Smooth muscle cell (in vitro differentiated cells): ENCODE data around the gene SPINDOC. TPM values are rescaled to one million over a fixed set of nuclear protein-coding genes. Genes with fewer than 3 reads are reported as not detected.

Source experiments
- DNase-seq: peaks from one replicate; lab custom pipeline; 2025; ENCODE audit not compliant: unreplicated experiment; lab: John Stamatoyannopoulos, UW
- H2AFZ ChIP-seq: fragments of 200-600 bp; sonication (generic); 2 replicates; pipeline ENCODE4 v1.6.0; 2016; ENCODE audit warnings: antibody characterized with exemption, low read depth, mild to moderate bottlenecking
- H3F3A ChIP-seq: fragments of 200-600 bp; sonication (generic); 2 replicates; pipeline ENCODE4 v1.6.0; 2017; ENCODE audit warnings: antibody characterized with exemption, low read depth
- H3K27ac ChIP-seq: fragments of 200-600 bp; sonication (generic); 2 replicates; pipeline ENCODE4 v1.5.1; 2016; ENCODE audit warnings: low read depth, mild to moderate bottlenecking
- H3K27me3 ChIP-seq: fragments of 200-600 bp; sonication (generic); 2 replicates; pipeline ENCODE4 v1.6.1; 2016; ENCODE audit warnings: low read depth, mild to moderate bottlenecking
- H3K36me3 ChIP-seq: fragments of 200-600 bp; sonication (generic); 2 replicates; pipeline ENCODE4 v1.5.1; 2016; ENCODE audit warnings: low read depth
- H3K4me1 ChIP-seq: fragments of 200-600 bp; sonication (generic); 2 replicates; pipeline ENCODE4 v1.5.1; 2016; ENCODE audit warnings: low read depth
- H3K4me2 ChIP-seq: fragments of 200-600 bp; sonication (generic); 2 replicates; pipeline ENCODE4 v1.6.0; 2016; ENCODE audit warnings: mild to moderate bottlenecking
- H3K4me3 ChIP-seq: fragments of 200-600 bp; sonication (generic); 2 replicates; pipeline ENCODE4 v1.5.1; 2016; ENCODE audit warnings: mild to moderate bottlenecking
- H3K79me2 ChIP-seq: fragments of 200-600 bp; sonication (generic); 2 replicates; pipeline ENCODE4 v1.6.0; 2016; ENCODE audit warnings: low read depth, mild to moderate bottlenecking
- H3K9ac ChIP-seq: fragments of 200-600 bp; sonication (generic); 2 replicates; pipeline ENCODE4 v1.6.0; 2016; ENCODE audit warnings: low read depth
- H3K9me3 ChIP-seq: fragments of 200-600 bp; sonication (generic); replicated peaks from 2 replicates; pipeline ENCODE4 v1.5.1; 2016; ENCODE audit warnings: low read depth
- H4K20me1 ChIP-seq: fragments of 200-600 bp; sonication (generic); 2 replicates; pipeline ENCODE4 v1.6.0; 2016; ENCODE audit warnings: low read depth
- WGBS: methylation state at CpG from one replicate; pipeline ENCODE4 v1.1.7; 2016; ENCODE audit warnings: low lambda C conversion rate; 5-methylcytosine and 5-hydroxymethylcytosine counted together
- polyA plus RNA-seq: library from polyadenylated mRNA; unstranded; fragments of >200 nt; fragmentation: Nextera tagmentation; extraction: Ambion mirVana; gene quantifications from 2 replicates; pipeline ENCODE4 v1.2.1, GENCODE V29; 2016
- total RNA-seq: library from RNA; depleted of rRNA; stranded (reverse); fragments of >200 nt; gene quantifications from 2 replicates; pipeline ENCODE4 v1.2.3, GENCODE V29; 2014
- TF ChIP-seq, protein P1 (sequence below): fragments of 200-600 bp; sonication (generic); IDR thresholded peaks from 2 replicates; pipeline ENCODE4 v1.5.1; 2017; ENCODE audit warnings: borderline replicate concordance, mild to moderate bottlenecking, antibody characterized with exemption; ENCODE audit not compliant: insufficient read depth, poor library complexity, severe bottlenecking

SPINDOC gene
- total and polyA plus RNA-seq, 2 experiments from 2014 or later: 13.6 to 13.7 TPM

DNA sequence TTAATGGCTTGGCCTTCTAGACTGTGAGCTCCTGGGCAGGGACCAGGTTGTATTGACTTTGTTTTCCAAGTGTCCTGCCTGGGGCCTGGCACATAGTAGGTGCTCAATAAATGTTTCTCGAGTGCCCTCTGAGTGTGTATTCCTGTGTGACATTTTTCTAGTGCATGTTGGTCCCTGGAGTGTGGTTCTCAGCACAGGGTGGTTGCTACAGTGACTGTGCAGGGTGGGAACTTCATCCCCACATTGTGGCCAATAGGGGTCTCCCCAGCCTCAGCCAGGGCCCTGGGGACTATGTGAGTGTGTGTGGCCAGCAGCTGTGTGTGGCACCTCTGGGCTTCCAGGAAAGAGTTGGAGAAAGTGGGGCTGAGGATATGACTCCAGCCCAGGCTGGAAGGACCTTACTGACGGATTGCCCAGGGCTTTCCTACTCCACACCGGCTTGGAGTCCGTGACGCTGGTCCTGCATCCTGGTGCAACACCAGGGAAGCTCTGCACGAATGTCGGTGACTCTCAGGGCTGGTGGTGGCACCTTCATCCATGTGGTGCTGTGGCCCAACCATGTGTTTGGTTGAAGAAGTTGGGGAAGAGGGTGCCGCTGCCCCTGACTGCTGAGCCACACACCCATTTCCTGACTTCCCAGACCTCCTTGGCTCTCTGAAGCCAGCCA, 16.7 kb downstream of the SPINDOC start:
- WGBS: 85% methylated on average over 8 of the region's 8 CpGs

DNA sequence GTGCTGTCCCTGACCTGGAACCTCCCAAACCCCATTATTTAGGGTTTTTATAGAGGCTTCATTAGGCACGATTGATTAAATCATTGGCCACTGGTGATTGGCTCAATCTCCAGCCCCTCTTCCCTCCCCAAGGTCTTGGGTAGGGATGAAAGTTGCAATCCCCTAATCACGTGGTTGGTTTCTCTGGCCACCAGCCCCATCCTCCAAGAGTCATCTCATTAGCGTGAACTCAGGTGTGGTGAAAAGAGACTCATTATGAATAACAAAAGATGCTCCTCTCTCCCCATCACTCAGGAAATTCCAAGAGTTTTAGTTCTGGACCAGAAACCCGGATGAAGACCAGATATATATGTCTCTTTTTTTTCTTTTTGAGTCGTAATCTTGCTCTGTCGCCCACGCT, 18.1 kb downstream of the SPINDOC start:
- Histone ChIP-seq H3K27me3 (no peaks in the 10 kb centered on the region), H3K4me3 (no peak overlapping the region), H3F3A (peaks cover 4% of the 10 kb centered on the region), H3K79me2 (no peaks in the 10 kb centered on the region), H3K36me3 (no peaks in the 10 kb centered on the region), H3K4me2 (no peak overlapping the region), H3K9ac (no peak overlapping the region), H3K4me1 (no peaks in the 10 kb centered on the region), H3K9me3 (no peaks in the 10 kb centered on the region), H3K27ac (no peak overlapping the region), H2AFZ (no peak overlapping the region), H4K20me1 (no peaks in the 10 kb centered on the region)
- TF ChIP-seq, protein P1, sequence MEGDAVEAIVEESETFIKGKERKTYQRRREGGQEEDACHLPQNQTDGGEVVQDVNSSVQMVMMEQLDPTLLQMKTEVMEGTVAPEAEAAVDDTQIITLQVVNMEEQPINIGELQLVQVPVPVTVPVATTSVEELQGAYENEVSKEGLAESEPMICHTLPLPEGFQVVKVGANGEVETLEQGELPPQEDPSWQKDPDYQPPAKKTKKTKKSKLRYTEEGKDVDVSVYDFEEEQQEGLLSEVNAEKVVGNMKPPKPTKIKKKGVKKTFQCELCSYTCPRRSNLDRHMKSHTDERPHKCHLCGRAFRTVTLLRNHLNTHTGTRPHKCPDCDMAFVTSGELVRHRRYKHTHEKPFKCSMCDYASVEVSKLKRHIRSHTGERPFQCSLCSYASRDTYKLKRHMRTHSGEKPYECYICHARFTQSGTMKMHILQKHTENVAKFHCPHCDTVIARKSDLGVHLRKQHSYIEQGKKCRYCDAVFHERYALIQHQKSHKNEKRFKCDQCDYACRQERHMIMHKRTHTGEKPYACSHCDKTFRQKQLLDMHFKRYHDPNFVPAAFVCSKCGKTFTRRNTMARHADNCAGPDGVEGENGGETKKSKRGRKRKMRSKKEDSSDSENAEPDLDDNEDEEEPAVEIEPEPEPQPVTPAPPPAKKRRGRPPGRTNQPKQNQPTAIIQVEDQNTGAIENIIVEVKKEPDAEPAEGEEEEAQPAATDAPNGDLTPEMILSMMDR: no peak
- no peak for DNase-seq
- WGBS: 48% methylated on average over 7 of the region's 7 CpGs

More for the DNA sequence above, 16.7 kb downstream of the SPINDOC start:
- Histone ChIP-seq H3K4me1 (no peaks in the 10 kb centered on the region), H3K9me3 (no peaks in the 10 kb centered on the region), H3K4me2 (no peak overlapping the region), H3K27ac (no peak overlapping the region), H4K20me1 (peaks cover 8% of the 10 kb centered on the region), H3K79me2 (no peaks in the 10 kb centered on the region), H3F3A (peaks cover 4% of the 10 kb centered on the region), H3K4me3 (no peak overlapping the region), H3K36me3 (no peaks in the 10 kb centered on the region), H3K9ac (no peak overlapping the region), H3K27me3 (no peaks in the 10 kb centered on the region), H2AFZ (no peak overlapping the region)
- DNase-seq: no peak
- TF ChIP-seq, protein P1: peak; percentile 24

DNA sequence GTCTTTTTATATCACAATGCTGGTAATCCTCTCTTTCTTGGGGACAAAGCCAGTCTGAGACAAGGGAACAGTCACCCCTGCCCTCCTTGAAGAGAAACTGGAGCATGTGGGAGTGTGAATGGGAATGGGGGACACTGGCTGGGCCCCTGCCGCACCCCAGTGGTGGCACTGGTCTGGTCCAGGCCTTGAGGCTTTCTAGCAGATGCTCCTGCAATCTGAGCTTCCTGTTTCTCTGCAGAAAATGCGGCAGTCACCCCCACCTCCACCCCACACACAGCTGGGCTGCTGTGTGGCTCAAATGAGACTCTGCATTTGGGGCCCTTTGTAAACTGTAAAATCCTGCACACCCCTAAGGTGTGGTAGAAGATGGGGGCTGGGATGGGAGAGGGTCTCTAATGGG, 19.1 kb downstream of the SPINDOC start:
- no peak for DNase-seq
- no peaks in the 10 kb centered on the region for H3K9me3 ChIP-seq
- H4K20me1 ChIP-seq: no peaks in the 10 kb centered on the region
- H3K79me2 ChIP-seq: no peaks in the 10 kb centered on the region
- H3K9ac ChIP-seq: no peak overlapping the region
- TF ChIP-seq, protein P1: no peak
- H3K4me1 ChIP-seq: no peaks in the 10 kb centered on the region
- H3K27me3 ChIP-seq: no peaks in the 10 kb centered on the region
- 85% methylated on average over 2 of the region's 2 CpGs for WGBS
- no peak overlapping the region for H2AFZ ChIP-seq
- H3K27ac ChIP-seq: no peak overlapping the region
- no peak overlapping the region for H3K4me2 ChIP-seq
- H3K4me3 ChIP-seq: no peak overlapping the region
- no peaks in the 10 kb centered on the region for H3K36me3 ChIP-seq
- peaks cover 4% of the 10 kb centered on the region for H3F3A ChIP-seq

DNA sequence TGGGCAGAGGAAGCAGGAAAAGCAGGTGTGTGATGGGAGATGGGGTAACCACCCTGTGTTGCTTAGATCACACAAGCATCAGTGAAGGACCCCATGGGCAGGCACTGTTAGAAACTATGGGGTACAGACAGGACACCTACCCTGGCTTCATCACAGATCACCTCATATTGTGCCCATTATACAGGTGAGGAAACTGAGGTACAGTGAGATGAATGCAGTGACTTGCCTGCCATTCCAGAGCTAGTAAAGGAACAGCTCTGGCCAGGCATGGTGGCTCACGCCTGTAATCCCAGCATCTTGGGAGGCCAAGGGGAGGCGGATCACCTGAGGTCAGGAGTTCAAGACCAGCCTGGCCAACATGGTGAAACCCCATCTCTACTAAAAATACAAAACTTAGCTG, 19.8 kb downstream of the SPINDOC start:
- no peak overlapping the region for H3K4me3 ChIP-seq
- no peak overlapping the region for H3K27ac ChIP-seq
- no peaks in the 10 kb centered on the region for H3K4me1 ChIP-seq
- H3K9me3 ChIP-seq: no peaks in the 10 kb centered on the region
- no peaks in the 10 kb centered on the region for H4K20me1 ChIP-seq
- no peaks in the 10 kb centered on the region for H3K36me3 ChIP-seq
- 89% methylated on average over 2 of the region's 2 CpGs for WGBS
- TF ChIP-seq, protein P1: no peak
- H3K4me2 ChIP-seq: no peak overlapping the region
- no peaks in the 10 kb centered on the region for H3K79me2 ChIP-seq
- no peak overlapping the region for H2AFZ ChIP-seq
- H3F3A ChIP-seq: peaks cover 4% of the 10 kb centered on the region
- no peak overlapping the region for H3K9ac ChIP-seq
- no peak for DNase-seq
- H3K27me3 ChIP-seq: no peaks in the 10 kb centered on the region
